OCI-LY1 (cell line): ENCODE measurements around the gene VAV2.

ENCODE experiments used
- H2AFZ ChIP-seq: fragments of 200-600 bp; sonication (generic), shearing (Covaris generic); 2 replicates; pipeline ENCODE4 v1.6.0; 2014; ENCODE audit warnings: antibody characterized with exemption, mild to moderate bottlenecking, low read length
- H3F3A ChIP-seq: fragments of 200-600 bp; sonication (generic), shearing (Covaris generic); 2 replicates; pipeline ENCODE4 v1.6.0; 2014; ENCODE audit warnings: mild to moderate bottlenecking, antibody characterized with exemption, low read length, moderate library complexity; ENCODE audit not compliant: insufficient read depth
- H3K27ac ChIP-seq: fragments of 200-600 bp; sonication (generic); 2 replicates; pipeline ENCODE4 v1.5.1; 2014; ENCODE audit warnings: low read length, mixed run types, mild to moderate bottlenecking, low read depth; ENCODE audit not compliant: poor library complexity, severe bottlenecking
- H3K27me3 ChIP-seq: fragments of 200-600 bp; sonication (generic); 2 replicates; pipeline ENCODE4 v1.6.0; 2014; ENCODE audit warnings: antibody characterized with exemption, mild to moderate bottlenecking, low read length, moderate library complexity; ENCODE audit not compliant: insufficient read depth
- H3K36me3 ChIP-seq: fragments of 200-600 bp; sonication (generic); 2 replicates; pipeline ENCODE4 v1.6.1; 2014; ENCODE audit warnings: mild to moderate bottlenecking, antibody characterized with exemption, low read length, moderate library complexity, mixed read lengths; ENCODE audit not compliant: insufficient read depth
- H3K4me1 ChIP-seq: fragments of 200-600 bp; sonication (generic); 2 replicates; pipeline ENCODE4 v1.5.1; 2014; ENCODE audit warnings: mild to moderate bottlenecking, low read length, moderate library complexity; ENCODE audit not compliant: insufficient read depth, severe bottlenecking
- H3K4me2 ChIP-seq: fragments of 200-600 bp; sonication (generic), shearing (Covaris generic); 2 replicates; pipeline ENCODE4 v1.6.1; 2014; ENCODE audit warnings: low read length
- H3K4me3 ChIP-seq: fragments of 200-600 bp; sonication (generic); 2 replicates; pipeline ENCODE4 v1.5.1; 2014; ENCODE audit warnings: low read length, low read depth, mild to moderate bottlenecking, mixed read lengths; ENCODE audit not compliant: poor library complexity, severe bottlenecking
- H3K79me2 ChIP-seq: fragments of 200-600 bp; shearing (Covaris generic); 2 replicates; pipeline ENCODE4 v1.6.1; 2016; ENCODE audit warnings: mixed run types, low read length, mixed read lengths; ENCODE audit not compliant: insufficient read depth
- H3K9ac ChIP-seq: fragments of 200-600 bp; sonication (generic), shearing (Covaris generic); 2 replicates; pipeline ENCODE4 v1.6.1; 2014; ENCODE audit warnings: mild to moderate bottlenecking, low read length, mixed read lengths
- H3K9me2 ChIP-seq: fragments of 200-600 bp; sonication (generic), shearing (Covaris generic); 2 replicates; pipeline ENCODE4 v1.6.1; 2014; ENCODE audit warnings: low read depth, mild to moderate bottlenecking, low read length, mixed read lengths
- H3K9me3 ChIP-seq: fragments of 200-600 bp; shearing (Covaris generic); 2 replicates; pipeline ENCODE4 v1.6.1; 2014; ENCODE audit warnings: low read length, mixed read lengths
- H4K20me1 ChIP-seq: fragments of 200-600 bp; sonication (generic), shearing (Covaris generic); 2 replicates; pipeline ENCODE4 v1.6.0; 2016; ENCODE audit warnings: mild to moderate bottlenecking, low read length; ENCODE audit not compliant: insufficient read depth
- EZH2 ChIP-seq: fragments of 200-600 bp; sonication (generic), shearing (Covaris generic); IDR thresholded peaks from 2 replicates; pipeline ENCODE4 v1.8.0; 2017; ENCODE audit warnings: borderline replicate concordance, mixed run types, mild to moderate bottlenecking, antibody characterized with exemption, low read length, moderate library complexity, mixed read lengths
- TF ChIP-seq, protein P1 (sequence below): fragments of 200-600 bp; sonication (generic), shearing (Covaris generic); IDR thresholded peaks from 2 replicates; pipeline ENCODE4 v1.5.1; 2017; ENCODE audit warnings: mild to moderate bottlenecking, antibody characterized with exemption, low read length, moderate library complexity, mixed read lengths

The VAV2 gene

DNA sequence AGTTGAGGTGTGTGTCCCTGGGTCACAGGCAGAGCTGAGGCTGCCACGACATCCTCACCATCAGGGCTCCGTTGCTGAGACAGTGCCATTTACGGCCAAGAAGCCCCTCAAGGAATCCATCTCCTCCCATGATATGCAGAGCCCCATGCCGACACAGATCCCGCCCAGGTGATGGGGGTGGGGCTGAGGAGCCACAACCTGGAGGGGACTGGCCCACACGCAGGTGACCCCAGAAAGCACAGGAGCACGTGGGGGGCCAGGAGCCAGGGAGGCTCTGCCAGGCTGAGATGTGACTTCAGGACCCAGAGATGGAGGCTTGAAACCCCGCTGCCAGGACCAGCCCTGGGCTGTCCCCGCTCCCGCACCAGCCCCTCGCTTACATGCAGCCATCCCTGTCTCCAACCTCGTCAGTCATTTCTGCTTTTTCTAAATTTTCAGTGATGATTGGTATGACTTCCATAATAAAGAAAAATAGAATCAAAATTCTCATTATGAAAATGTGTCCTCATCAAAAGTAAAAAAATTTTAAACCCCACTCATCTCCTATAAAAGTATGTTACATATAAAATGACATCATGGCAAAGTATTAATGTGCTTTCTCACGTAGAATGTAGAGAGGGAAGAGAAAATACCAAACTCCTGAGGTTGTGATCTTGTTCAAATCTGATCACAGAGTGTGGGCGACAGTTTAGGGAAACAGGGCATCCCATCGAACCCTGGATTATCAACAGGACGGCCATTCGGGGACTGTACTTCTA, 155.9 kb downstream of the VAV2 start:
- Histone ChIP-seq H3K4me1 (no peaks in the 10 kb centered on the region), H3F3A (no peaks in the 10 kb centered on the region), H3K36me3 (no peaks in the 10 kb centered on the region), H3K79me2 (no peaks in the 10 kb centered on the region), H3K27ac (no peak overlapping the region), H3K9ac (no peak overlapping the region), H3K9me2 (no peaks in the 10 kb centered on the region), H3K4me3 (no peak overlapping the region), H4K20me1 (no peaks in the 10 kb centered on the region), H3K27me3 (no peaks in the 10 kb centered on the region), H3K4me2 (no peak overlapping the region), H3K9me3 (no peaks in the 10 kb centered on the region), H2AFZ (no peak overlapping the region)
- no peak for TF ChIP-seq EZH2
- TF ChIP-seq, protein P1, sequence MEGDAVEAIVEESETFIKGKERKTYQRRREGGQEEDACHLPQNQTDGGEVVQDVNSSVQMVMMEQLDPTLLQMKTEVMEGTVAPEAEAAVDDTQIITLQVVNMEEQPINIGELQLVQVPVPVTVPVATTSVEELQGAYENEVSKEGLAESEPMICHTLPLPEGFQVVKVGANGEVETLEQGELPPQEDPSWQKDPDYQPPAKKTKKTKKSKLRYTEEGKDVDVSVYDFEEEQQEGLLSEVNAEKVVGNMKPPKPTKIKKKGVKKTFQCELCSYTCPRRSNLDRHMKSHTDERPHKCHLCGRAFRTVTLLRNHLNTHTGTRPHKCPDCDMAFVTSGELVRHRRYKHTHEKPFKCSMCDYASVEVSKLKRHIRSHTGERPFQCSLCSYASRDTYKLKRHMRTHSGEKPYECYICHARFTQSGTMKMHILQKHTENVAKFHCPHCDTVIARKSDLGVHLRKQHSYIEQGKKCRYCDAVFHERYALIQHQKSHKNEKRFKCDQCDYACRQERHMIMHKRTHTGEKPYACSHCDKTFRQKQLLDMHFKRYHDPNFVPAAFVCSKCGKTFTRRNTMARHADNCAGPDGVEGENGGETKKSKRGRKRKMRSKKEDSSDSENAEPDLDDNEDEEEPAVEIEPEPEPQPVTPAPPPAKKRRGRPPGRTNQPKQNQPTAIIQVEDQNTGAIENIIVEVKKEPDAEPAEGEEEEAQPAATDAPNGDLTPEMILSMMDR: no peak

GRCh38 chr9:133835262-133835901, 156.7 kb downstream of the VAV2 start:
- TF ChIP-seq EZH2: no peak
- TF ChIP-seq, protein P1: no peak
- H3K9ac ChIP-seq: no peak overlapping the region
- no peaks in the 10 kb centered on the region for H3K9me2 ChIP-seq
- no peaks in the 10 kb centered on the region for H3F3A ChIP-seq
- H3K36me3 ChIP-seq: no peaks in the 10 kb centered on the region
- H2AFZ ChIP-seq: no peak overlapping the region
- no peak overlapping the region for H3K27ac ChIP-seq
- H3K9me3 ChIP-seq: no peaks in the 10 kb centered on the region
- H3K4me2 ChIP-seq: no peak overlapping the region
- H3K4me1 ChIP-seq: no peaks in the 10 kb centered on the region
- H3K27me3 ChIP-seq: no peaks in the 10 kb centered on the region
- no peaks in the 10 kb centered on the region for H3K79me2 ChIP-seq
- H4K20me1 ChIP-seq: no peaks in the 10 kb centered on the region
- H3K4me3 ChIP-seq: no peak overlapping the region

GRCh38 chr9:133834080-133834976, 157.8 kb downstream of the VAV2 start:
- no peaks in the 10 kb centered on the region for H3K36me3 ChIP-seq
- no peaks in the 10 kb centered on the region for H3K9me3 ChIP-seq
- no peak overlapping the region for H3K4me2 ChIP-seq
- no peak overlapping the region for H3K4me3 ChIP-seq
- H3K4me1 ChIP-seq: no peaks in the 10 kb centered on the region
- no peak overlapping the region for H2AFZ ChIP-seq
- no peaks in the 10 kb centered on the region for H4K20me1 ChIP-seq
- H3K9ac ChIP-seq: no peak overlapping the region
- no peaks in the 10 kb centered on the region for H3K9me2 ChIP-seq
- H3K27ac ChIP-seq: no peak overlapping the region
- no peak for TF ChIP-seq EZH2
- TF ChIP-seq, protein P1: no peak
- no peaks in the 10 kb centered on the region for H3F3A ChIP-seq
- no peaks in the 10 kb centered on the region for H3K27me3 ChIP-seq
- H3K79me2 ChIP-seq: no peaks in the 10 kb centered on the region
